ENCODE measurements around the gene DHRS2.
"Not testable (repeated sequence)": the region's sequence is repeated elsewhere in the genome, so short reads cannot be mapped to it uniquely, and the experiment has no call there.

DHRS2 gene

GRCh38 chr14:23633160-23633701 is 2.9 kb upstream of the DHRS2 start:
- ATAC-seq (no peak), DNase-seq (no peak)

GRCh38 chr14:23634698-23635412 is 1.3 kb upstream of the DHRS2 start:
- not testable (repeated sequence) for ATAC-seq, DNase-seq

GRCh38 chr14:23637312-23637654 is 1.1 kb downstream of the DHRS2 start:
- not testable (repeated sequence) for DNase-seq, ATAC-seq

- not testable (repeated sequence) for ATAC-seq, DNase-seq
Measured at GRCh38 chr14:23637655-23638413, 1.7 kb downstream of the DHRS2 start.

- no peak for ATAC-seq
- no peak for DNase-seq
Measured at GRCh38 chr14:23638414-23639047, 2.4 kb downstream of the DHRS2 start.

- no peak for DNase-seq
- no peak for ATAC-seq
Measured at GRCh38 chr14:23639048-23639890, 3.1 kb downstream of the DHRS2 start.

GRCh38 chr14:23639891-23640523 is 3.8 kb downstream of the DHRS2 start:
- DNase-seq (no peak), ATAC-seq (no peak)

GRCh38 chr14:23640524-23641141 is 4.5 kb downstream of the DHRS2 start:
- DNase-seq: no peak
- no peak for ATAC-seq

GRCh38 chr14:23641180-23641914 is 5.2 kb downstream of the DHRS2 start:
- no peak for DNase-seq
- ATAC-seq: no peak

- no peak for DNase-seq
- no peak for ATAC-seq
Measured at GRCh38 chr14:23641915-23642588, 5.9 kb downstream of the DHRS2 start.

GRCh38 chr14:23643533-23644194 is 7.5 kb downstream of the DHRS2 start:
- ATAC-seq (no peak), DNase-seq (no peak)

- no peak for ATAC-seq
- DNase-seq: no peak
Measured at GRCh38 chr14:23644195-23644918, 8.2 kb downstream of the DHRS2 start.

- no peak for ATAC-seq
- DNase-seq: no peak
Measured at GRCh38 chr14:23644919-23645336, 8.8 kb downstream of the DHRS2 start.

GRCh38 chr14:23645504-23645811 is 9.3 kb downstream of the DHRS2 start:
- DNase-seq (no peak), ATAC-seq (no peak)

- no peak for ATAC-seq
Measured at GRCh38 chr14:23645812-23646647, 9.9 kb downstream of the DHRS2 start.

GRCh38 chr14:23646648-23647549 is 10.7 kb downstream of the DHRS2 start:
- ATAC-seq (no peak), DNase-seq (no peak)

More at GRCh38 chr14:23645812-23646647, 9.9 kb downstream of the DHRS2 start:
- no peak for DNase-seq

GRCh38 chr14:23647619-23648018 is 11.5 kb downstream of the DHRS2 start:
- no peak for DNase-seq
- no peak for ATAC-seq
